GM12875 (cell line): ENCODE measurements around the gene DIRAS1.

Experiments
- H3K4me3 ChIP-seq: one replicate; pipeline ENCODE4 v1.5.1; 2011; ENCODE audit warnings: low read depth, low read length, control low read depth
- TF ChIP-seq, protein P1 (sequence below): IDR thresholded peaks from 2 replicates; pipeline ENCODE4 v1.5.1; 2011; ENCODE audit warnings: low read depth, mild to moderate bottlenecking, control low read depth, inconsistent platforms, low read length, moderate library complexity, borderline replicate concordance; ENCODE audit not compliant: insufficient read depth

Gene DIRAS1

DNA sequence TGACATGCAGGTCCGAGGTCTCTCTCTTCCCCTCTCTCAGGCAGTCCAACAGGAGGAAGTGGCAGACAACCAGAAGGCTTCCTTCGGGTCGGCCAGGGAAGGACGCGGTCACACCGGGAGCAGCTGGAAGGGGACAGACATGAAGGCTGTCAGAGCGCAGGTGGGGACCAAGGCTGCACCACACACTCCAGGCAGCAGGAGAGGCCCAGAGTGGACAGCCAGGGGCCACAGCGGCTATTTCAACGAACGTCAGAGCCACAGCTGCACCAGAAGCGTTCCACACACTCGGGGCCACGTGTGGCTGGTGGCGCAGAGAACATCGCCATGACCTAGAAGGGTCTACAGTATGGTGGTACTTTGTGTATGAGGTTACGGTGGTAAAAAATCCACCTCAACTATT, 34.6 kb upstream of the DIRAS1 start:
- no peak overlapping the region for H3K4me3 ChIP-seq

GRCh38 chr19:2755448-2755705, 34.2 kb upstream of the DIRAS1 start:
- no peak overlapping the region for H3K4me3 ChIP-seq
- TF ChIP-seq, protein P1, sequence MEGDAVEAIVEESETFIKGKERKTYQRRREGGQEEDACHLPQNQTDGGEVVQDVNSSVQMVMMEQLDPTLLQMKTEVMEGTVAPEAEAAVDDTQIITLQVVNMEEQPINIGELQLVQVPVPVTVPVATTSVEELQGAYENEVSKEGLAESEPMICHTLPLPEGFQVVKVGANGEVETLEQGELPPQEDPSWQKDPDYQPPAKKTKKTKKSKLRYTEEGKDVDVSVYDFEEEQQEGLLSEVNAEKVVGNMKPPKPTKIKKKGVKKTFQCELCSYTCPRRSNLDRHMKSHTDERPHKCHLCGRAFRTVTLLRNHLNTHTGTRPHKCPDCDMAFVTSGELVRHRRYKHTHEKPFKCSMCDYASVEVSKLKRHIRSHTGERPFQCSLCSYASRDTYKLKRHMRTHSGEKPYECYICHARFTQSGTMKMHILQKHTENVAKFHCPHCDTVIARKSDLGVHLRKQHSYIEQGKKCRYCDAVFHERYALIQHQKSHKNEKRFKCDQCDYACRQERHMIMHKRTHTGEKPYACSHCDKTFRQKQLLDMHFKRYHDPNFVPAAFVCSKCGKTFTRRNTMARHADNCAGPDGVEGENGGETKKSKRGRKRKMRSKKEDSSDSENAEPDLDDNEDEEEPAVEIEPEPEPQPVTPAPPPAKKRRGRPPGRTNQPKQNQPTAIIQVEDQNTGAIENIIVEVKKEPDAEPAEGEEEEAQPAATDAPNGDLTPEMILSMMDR: no peak

More for the DNA sequence above, 34.6 kb upstream of the DIRAS1 start:
- TF ChIP-seq, protein P1: no peak

GRCh38 chr19:2754659-2755447, 33.7 kb upstream of the DIRAS1 start:
- TF ChIP-seq, protein P1: no peak
- no peak overlapping the region for H3K4me3 ChIP-seq

GRCh38 chr19:2751438-2751830, 30.3 kb upstream of the DIRAS1 start:
- TF ChIP-seq, protein P1: no peak
- no peak overlapping the region for H3K4me3 ChIP-seq

GRCh38 chr19:2750808-2751437, 29.8 kb upstream of the DIRAS1 start:
- no peak overlapping the region for H3K4me3 ChIP-seq
- TF ChIP-seq, protein P1: no peak

DNA sequence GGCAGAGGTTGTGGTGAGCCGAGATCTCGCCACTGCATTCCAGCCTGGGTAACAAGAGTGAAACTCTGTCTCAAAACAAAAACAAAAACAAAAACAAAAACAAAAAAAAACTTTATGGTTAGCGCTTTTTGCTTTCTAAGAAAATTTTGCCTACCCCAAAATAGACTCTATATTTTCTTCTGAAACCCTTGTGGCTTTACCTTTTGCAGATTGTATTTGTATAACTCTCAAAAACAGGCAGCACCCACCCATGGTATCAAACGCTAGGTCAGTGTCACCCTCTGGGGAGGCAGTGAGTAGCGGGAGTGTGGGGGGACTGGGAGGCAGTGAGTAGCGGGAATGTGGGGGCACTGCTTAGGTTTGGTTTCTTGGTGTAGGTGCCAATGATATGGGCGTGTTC, 26.2 kb upstream of the DIRAS1 start:
- no peak overlapping the region for H3K4me3 ChIP-seq
- TF ChIP-seq, protein P1: no peak

DNA sequence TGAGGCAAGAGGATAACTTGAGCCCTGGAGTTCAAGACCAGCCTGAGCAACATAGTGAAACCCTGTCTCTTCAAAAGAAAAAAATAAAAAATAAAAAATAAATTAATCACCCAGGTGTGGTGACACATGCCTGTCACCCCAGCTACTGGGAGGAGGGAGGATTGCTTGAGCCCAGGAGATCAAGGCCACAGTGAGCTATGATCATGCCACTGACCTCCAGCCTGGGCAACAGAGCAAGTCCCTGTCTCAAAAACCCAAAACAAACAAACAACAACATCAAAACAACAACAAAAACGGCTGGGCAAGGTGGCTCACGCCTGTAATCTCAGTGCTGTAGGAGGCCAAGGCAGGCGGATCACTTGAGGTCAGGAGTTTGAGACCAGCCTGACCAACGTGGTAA, 22.9 kb upstream of the DIRAS1 start:
- TF ChIP-seq, protein P1: no peak
- no peak overlapping the region for H3K4me3 ChIP-seq
